Hematopoietic multipotent progenitor cell treated with erythropoietin and hydrocortisone succinate and interleukin-3 and kit ligand, for 15 days (in vitro differentiated cells): ENCODE data around the gene SIX3.

Source experiments
- DNase-seq: peaks from one replicate; pipeline ENCODE4 v3.0.0-alpha.2; 2015; ENCODE audit warnings: low spot score

Gene SIX3

GRCh38 chr2:44941551-44942234 lies at the start of gene SIX3:
TSS of gene SIX3 (plus strand) at chr2:44941702. CDS start at chr2:44942105, 403 bp downstream.
- no peak for DNase-seq

- no peak for DNase-seq
Measured at GRCh38 chr2:44894058-44894457, 47.4 kb upstream of the SIX3 start.

- no peak for DNase-seq
Measured at GRCh38 chr2:44895061-44895460, 46.4 kb upstream of the SIX3 start.

GRCh38 chr2:44897406-44897805 lies 44.1 kb upstream of the SIX3 start:
- DNase-seq, result no peak

GRCh38 chr2:44902217-44903137 lies 39.0 kb upstream of the SIX3 start:
- DNase-seq, result no peak

- DNase-seq, result no peak
Measured at GRCh38 chr2:44904578-44904977, 36.9 kb upstream of the SIX3 start.

GRCh38 chr2:44906972-44907371 lies 34.5 kb upstream of the SIX3 start:
- DNase-seq, result no peak

GRCh38 chr2:44909831-44910230 lies 31.7 kb upstream of the SIX3 start:
- no peak for DNase-seq

- no peak for DNase-seq
Measured at GRCh38 chr2:44912660-44913059, 28.8 kb upstream of the SIX3 start.

GRCh38 chr2:44916291-44916690 lies 25.2 kb upstream of the SIX3 start:
- DNase-seq, result no peak

GRCh38 chr2:44918095-44918775 lies 23.3 kb upstream of the SIX3 start:
- DNase-seq, result no peak

GRCh38 chr2:44920751-44921150 lies 20.8 kb upstream of the SIX3 start:
- no peak for DNase-seq

GRCh38 chr2:44922776-44923175 lies 18.7 kb upstream of the SIX3 start:
- no peak for DNase-seq

GRCh38 chr2:44925561-44926136 lies 15.9 kb upstream of the SIX3 start:
- DNase-seq, result no peak

GRCh38 chr2:44926957-44927356 lies 14.5 kb upstream of the SIX3 start:
- DNase-seq, result no peak

GRCh38 chr2:44927985-44928482 lies 13.5 kb upstream of the SIX3 start:
- DNase-seq, result no peak

GRCh38 chr2:44928483-44929158 lies 12.9 kb upstream of the SIX3 start:
- no peak for DNase-seq

GRCh38 chr2:44929159-44929734 lies 12.3 kb upstream of the SIX3 start:
- DNase-seq, result no peak

- DNase-seq, result no peak
Measured at GRCh38 chr2:44929735-44930273, 11.7 kb upstream of the SIX3 start.

- DNase-seq, result no peak
Measured at GRCh38 chr2:44930274-44931197, 11.0 kb upstream of the SIX3 start.
